HG02678 (cell line): ENCODE data around the gene AGO4.
"Not testable (repeated sequence)": the region's sequence is repeated elsewhere in the genome, so short reads cannot be mapped to it uniquely, and the experiment has no call there.

Experiments
- ATAC-seq: cut with Tn5 transposase; IDR thresholded peaks from one replicate; pipeline ENCODE4 v1.9.1; 2021; ENCODE audit warnings: mild to moderate bottlenecking, moderate library complexity; ENCODE audit not compliant: unreplicated experiment

The AGO4 gene

DNA sequence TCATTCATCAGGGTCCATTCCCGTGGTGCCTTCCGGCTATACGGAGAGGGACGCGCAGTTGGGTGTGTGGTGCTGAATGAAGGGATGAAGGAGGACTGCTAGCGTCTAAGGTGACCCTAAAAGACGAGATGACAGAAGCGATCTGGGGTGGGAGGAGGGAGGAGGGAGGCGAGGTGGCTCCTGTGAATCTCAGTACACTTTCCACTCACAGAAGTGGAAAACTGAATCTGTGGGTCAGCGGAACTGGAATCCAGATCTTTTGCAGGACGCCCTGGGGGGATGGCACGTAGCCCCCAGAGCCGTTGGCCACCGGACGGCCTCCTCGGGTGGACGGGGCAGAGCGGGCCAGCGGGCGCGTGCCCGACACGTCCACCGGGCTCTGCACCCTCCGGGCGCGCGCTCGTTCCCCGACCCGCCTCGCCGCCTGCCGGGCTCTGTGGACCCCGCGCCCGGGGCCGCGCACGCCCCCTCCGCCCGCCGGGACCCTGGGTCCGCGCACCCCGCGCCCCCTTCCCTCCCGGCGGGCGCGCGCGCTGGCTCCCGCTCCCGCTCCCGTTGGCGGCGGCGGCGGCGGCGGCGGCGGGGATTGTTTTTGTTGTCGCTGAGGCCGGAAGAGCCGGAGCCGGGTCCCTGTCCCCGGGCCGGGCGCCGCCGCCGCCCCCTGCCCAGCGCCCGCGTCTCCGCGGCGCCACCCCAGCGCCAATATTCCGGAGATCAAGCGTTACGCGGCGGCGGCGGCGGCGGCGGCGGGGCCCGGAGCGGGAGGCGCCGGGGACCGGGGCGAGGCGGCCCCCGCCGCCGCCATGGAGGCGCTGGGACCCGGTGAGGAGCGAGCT, at the start of gene AGO4:
TSS of gene AGO4 (plus strand) at position 403 of the 836 bp plus-strand sequence. CDS start at position 804, 401 bp downstream.
- ATAC-seq, result peak; percentile 48

DNA sequence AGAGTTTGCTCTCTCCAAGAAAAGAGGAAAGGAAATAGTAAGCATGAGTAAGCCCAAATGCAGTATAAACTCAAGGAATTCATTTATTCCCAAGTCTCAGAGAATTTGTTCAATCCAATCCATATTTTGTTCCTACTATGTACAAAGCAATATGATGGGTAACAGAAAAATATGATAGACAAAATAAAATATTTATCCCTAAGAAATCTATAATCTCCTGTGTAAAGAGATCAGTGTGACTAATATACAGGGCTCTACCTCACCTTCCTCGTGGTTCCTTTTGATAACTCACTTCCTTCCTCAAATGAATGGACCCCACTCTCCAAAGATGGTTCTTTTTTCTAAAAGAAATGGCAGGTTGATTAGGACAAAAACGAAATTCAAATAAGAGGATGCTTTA, 45.7 kb upstream of the AGO4 start:
- no peak for ATAC-seq

- ATAC-seq, result no peak
These were observed 44.6 kb upstream of the AGO4 start for GRCh38 chr1:35763201-35763600.

DNA sequence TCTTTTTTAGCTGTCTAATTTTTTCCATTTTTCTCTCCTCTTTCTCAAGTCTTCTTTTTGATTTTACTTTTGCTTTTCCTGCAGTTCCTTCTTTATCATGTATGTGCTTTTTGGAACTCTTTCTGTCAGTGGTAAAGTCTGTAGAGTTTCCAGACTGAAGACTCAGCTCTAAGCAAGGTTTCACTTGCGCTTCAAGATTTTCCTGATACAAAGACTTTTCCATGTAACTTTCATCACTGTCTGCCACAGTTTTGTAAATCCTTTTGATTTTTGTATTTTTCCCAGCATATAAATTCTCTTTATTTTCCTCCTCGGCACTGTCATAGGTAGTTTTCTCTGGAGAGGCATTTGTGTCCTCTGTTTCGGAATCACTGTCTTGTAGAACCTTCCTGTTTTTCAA, 43.5 kb upstream of the AGO4 start:
- ATAC-seq, result no peak

DNA sequence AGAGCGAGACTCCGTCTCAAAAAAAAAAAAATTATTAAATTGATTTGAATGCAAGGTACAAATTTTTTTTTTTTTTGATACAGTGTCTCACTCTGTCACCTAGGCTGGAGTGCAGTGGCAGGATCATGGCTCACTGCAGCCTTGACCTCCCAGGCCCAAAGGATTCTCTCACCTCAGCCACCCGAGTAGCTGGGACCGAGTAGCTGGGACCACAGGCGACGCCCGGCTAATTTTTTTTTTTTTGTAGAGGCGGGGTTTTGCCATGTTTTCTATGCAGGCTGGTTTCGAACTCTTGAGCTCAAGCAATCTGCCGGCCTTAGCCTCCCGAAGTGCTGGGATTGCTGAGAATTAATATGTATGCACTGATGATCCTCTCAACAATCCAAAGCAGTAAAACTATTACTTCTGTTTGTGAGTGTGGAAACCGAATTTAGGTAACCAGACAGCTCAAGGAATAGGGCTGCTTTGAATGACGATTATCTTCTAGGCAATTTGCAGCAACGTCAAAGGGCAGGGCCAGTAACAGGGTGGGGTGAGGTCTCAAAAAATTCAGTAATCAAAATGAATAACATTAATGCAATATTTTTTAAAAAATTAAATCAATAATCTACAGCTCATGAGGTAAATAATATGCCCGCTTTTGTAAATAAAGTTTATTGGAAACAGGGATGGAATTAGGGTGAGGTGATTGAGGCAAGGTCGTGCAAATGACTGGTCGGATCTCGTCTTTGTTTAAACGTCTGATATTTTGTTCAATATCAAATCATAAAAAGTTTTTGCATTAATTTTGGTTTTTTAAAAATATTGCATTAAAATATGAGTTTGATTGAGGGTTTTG, 39.2 kb upstream of the AGO4 start:
- ATAC-seq, result no peak

GRCh38 chr1:35769188-35769758, 38.5 kb upstream of the AGO4 start:
- peak; percentile 76 for ATAC-seq

- no peak for ATAC-seq
These were observed 34.1 kb upstream of the AGO4 start for GRCh38 chr1:35773711-35774110.

- not testable (repeated sequence) for ATAC-seq
These were observed 31.6 kb upstream of the AGO4 start for GRCh38 chr1:35776172-35776571.

DNA sequence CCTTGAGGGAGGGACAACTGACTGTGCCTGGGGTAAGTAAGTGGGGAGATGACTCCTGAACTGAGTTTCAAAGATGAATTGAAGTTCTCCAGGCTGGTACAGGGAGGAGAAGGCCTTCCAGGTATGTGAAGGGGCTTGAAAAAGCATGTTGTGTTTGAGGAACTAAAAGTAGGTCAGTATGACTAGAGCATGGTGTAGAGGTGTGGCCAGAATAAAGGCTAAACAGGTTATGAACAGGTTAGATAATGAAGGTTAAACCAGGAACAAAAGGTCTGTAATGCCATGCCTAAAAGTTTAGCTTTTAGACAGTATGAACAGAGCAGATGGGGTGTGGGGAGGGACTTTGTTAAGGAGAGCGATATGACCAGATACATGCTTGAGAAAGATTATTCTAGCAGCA, 30.7 kb upstream of the AGO4 start:
- no peak for ATAC-seq

- ATAC-seq, result no peak
These were observed 24.7 kb upstream of the AGO4 start for GRCh38 chr1:35783055-35783583.

GRCh38 chr1:35784364-35784763, 23.5 kb upstream of the AGO4 start:
- ATAC-seq, result not testable (repeated sequence)

- no peak for ATAC-seq
These were observed 19.7 kb upstream of the AGO4 start for GRCh38 chr1:35788139-35788538.

DNA sequence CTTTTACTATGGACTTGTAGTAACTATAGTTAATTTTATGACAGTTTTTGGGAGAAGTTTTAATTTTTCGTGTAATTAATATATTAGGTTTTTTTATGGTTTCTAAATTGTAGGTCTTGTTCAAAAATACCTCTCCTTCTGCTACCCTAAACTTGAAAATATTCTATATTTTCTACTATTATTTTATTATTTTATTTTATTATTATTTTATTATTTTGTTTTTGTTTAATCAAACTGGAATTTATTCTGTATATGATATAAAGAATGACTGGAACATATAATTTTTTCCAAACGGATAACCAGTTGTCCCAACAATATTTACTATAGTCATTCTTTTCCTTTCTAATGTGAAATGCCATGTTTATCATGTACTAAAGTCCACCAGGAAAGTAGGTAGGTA, 17.1 kb upstream of the AGO4 start:
- no peak for ATAC-seq

- no peak for ATAC-seq
These were observed 12.5 kb upstream of the AGO4 start for GRCh38 chr1:35795295-35795694.

- ATAC-seq, result no peak
These were observed 10.4 kb upstream of the AGO4 start for GRCh38 chr1:35797380-35797779.

GRCh38 chr1:35798019-35798418, 9.8 kb upstream of the AGO4 start:
- not testable (repeated sequence) for ATAC-seq

GRCh38 chr1:35800167-35800887, 7.5 kb upstream of the AGO4 start:
- not testable (repeated sequence) for ATAC-seq

DNA sequence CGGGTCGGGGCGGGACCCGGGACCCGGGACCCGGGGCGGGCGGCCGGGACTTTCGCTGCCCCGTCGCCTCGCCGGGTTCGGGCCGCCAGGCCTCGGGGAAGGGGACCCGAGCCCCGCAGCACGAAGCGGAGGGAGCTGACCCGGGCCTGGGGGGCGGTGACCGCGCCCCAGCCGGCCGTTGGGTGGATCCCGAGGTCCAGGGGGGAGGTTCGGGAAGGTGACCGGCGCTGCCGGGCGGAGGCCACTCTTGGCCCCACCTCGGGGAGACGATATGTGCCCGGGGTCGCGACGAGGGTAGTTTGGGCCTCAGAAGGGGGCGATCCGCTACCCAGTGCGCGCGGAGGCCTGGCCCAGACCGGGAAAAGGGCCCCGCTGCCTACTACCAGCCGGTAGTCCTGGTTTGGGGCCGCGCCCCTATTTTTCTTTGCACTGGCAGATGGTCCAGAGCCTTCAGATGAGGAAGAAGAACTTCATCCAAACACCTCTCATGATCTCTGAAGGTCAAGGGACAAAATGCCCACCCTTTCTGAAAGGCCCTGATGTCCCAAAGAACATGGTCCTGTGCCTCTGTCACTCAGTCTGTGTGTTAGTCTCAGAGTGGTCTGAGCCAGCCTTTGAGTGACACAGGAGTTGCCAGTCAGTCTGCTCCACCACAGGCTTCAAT, 766 bp downstream of the AGO4 start:
- ATAC-seq, result peak; percentile 22

DNA sequence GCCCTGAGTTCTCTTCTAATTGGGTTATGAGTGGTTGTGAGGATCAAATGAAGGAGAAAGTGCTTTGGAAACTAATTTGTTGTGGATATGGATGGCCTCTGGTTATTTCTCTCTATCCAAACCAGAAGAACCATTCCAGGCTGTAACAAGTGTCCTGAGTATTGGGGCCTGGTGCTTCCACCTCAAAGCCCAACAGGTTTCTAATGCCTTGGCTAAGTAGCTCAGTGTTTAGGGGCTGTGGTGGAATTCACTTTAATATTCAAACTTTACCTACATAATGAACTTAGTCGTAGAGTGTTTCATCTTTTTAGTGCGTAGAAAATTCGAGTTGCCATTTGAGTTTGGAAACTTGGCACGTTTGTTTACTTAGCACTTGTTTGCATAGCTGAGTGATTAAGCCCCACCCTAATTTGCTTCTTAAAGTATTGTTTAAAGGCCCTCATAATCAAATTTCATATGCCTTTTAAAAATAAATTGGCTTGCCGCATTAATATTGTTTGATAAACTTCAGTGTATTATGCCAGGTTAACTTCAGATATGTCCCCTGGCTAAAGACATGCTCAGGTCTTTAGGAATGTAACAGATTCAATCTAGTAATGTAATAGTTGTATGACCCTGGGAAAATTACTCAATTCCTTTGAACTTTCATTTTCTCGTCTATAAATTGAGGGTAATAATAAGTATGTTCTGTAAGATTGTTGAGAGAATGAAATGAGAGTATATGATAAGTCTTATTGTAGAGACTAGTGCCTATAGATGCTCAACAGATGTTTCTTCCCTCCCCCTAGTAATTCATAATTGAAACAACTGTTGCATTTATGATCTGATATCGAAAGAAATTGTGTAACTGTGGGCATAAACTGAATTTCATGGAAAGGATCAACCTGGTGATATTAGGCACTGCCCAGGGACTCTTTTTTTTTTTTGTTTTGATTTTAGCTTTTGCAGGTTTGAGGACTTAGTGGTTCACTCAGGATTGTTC, 1.6 kb downstream of the AGO4 start:
- no peak for ATAC-seq
